ENCODE data around the gene C9orf153. TPM values are rescaled to one million over a fixed set of nuclear protein-coding genes. Genes with fewer than 3 reads are reported as not detected.

Gene C9orf153
- total RNA-seq, 1 experiment from 2014 or later, result 1.9 TPM

DNA sequence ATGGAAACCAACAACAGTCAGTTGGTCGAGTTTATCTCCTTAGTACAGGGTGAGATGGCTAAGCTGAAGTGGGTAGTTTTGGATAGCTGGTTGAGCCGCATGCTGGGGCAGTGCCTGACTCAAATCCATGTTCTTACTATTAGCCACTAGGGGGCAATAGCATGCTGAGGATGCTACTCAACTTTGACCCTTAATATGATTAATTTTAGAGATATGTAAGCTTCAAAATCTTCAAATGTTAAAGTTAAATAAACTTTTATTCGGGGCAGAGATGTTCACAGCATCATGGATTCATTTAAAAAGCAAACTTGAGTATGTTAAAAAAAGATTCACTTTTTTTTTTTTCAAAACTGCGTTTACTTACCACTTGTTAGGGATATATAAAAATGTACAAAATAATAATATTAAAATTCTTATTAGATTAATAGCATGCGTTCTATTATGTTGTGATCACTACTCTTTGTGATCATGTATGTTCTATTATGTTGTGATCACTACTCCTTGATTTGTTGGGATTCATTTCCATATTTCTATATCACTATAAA is 57.0 kb downstream of the C9orf153 start:
- no peaks in the 10 kb centered on the region for H3K79me2 ChIP-seq (ENCODE audit: low read length)
- ATAC-seq, result peak; percentile 82

DNA sequence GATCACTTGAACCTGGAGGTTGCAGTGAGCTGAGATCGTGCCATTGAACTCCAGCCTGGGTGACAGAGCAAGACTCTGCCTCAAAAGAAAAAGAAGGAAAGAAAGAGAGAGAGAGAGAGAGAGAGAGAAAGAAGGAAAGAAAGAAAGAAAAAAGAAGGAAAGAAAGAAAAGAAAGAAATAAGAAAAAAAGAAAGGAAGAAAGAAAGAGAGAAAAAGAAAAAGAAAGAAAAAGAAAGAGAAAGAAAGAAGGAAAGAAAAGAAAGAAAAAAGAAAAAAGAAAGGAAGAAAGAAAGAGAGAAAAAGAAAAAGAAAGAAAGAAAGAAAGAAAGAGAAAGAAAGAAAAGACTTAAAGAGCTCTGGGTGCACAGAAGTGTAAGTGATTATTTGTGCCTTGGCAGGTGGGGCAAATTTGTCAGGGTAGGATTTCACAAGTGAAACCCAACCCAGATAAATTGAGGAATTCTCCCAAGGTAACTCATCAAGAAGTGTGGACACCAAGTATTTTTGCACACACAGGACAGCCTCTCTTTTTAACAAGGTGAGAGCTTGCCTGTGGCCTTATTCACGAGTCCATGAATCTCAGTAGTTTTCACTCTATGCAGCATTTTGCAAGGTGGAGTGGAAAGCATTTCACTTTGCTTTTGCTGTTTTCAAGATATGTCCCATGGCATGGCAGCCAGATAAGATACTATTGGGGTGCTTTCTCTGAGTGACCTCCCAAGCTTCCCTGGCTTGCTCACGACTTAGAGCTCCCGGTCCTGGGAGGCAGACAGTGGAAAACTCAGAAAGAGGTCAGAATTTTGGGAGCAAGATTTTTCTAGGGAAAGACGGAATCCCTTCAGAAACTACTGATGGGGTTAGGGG is 57.8 kb downstream of the C9orf153 start:
- intact Hi-C loops (cut with micrococcal nuclease), result loop anchor here (1.0 to 10.0 kb wide), 2 partner anchors 38 to 153 kb away; partner anchors contain the start of gene TUT7
- TF ChIP-seq EZH2 (IDR thresholded peaks at IDR 0.05; ENCODE audit: low read length, unreplicated experiment) (no peak), EZH2phosphoT487 (IDR thresholded peaks at IDR 0.05; ENCODE audit: borderline replicate concordance, low read length) (no peak)
- TF ChIP-seq, protein P1, sequence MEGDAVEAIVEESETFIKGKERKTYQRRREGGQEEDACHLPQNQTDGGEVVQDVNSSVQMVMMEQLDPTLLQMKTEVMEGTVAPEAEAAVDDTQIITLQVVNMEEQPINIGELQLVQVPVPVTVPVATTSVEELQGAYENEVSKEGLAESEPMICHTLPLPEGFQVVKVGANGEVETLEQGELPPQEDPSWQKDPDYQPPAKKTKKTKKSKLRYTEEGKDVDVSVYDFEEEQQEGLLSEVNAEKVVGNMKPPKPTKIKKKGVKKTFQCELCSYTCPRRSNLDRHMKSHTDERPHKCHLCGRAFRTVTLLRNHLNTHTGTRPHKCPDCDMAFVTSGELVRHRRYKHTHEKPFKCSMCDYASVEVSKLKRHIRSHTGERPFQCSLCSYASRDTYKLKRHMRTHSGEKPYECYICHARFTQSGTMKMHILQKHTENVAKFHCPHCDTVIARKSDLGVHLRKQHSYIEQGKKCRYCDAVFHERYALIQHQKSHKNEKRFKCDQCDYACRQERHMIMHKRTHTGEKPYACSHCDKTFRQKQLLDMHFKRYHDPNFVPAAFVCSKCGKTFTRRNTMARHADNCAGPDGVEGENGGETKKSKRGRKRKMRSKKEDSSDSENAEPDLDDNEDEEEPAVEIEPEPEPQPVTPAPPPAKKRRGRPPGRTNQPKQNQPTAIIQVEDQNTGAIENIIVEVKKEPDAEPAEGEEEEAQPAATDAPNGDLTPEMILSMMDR (conservative IDR thresholded peaks at IDR 0.05; ENCODE audit: low read depth, low read length), result no peak
- Histone ChIP-seq H3K27ac (ENCODE audit: low read length) (no peak overlapping the region), H3K79me2 (ENCODE audit: low read length) (no peaks in the 10 kb centered on the region), H3K4me3 (ENCODE audit: low read length) (no peak overlapping the region), H3K27me3 (ENCODE audit: low read length) (no peaks in the 10 kb centered on the region), H3K9me2 (replicated peaks; ENCODE audit: low read length) (no peaks in the 10 kb centered on the region), H3K9me3 (ENCODE audit: low read length) (no peaks in the 10 kb centered on the region), H3K4me2 (ENCODE audit: low read length) (no peak overlapping the region), H3K4me1 (ENCODE audit: insufficient read depth, low read length) (no peaks in the 10 kb centered on the region), H3F3A (ENCODE audit: low read length, unreplicated experiment) (no peaks in the 10 kb centered on the region), H4K20me1 (ENCODE audit: low read length) (no peaks in the 10 kb centered on the region), H3K36me3 (ENCODE audit: low read depth, low read length) (no peaks in the 10 kb centered on the region), H2AFZ (ENCODE audit: low read length) (no peak overlapping the region), H3K9ac (ENCODE audit: low read length) (no peak overlapping the region)
- ATAC-seq, result no peak
- POLR2A ChIA-PET (ENCODE audit: unreplicated experiment), result no interaction called here
- no peak for DNase-seq
- BruUV-seq (replicated peaks), result no TSS peak
- CTCF ChIA-PET, result interaction anchor here (0.6 kb wide), 3 partner anchors 33 to 102 kb away, joined by 3 read pairs; no protein-coding TSS in a partner anchor

More for the DNA sequence above, 57.0 kb downstream of the C9orf153 start:
- H3K9ac ChIP-seq (ENCODE audit: low read length), result no peak overlapping the region
- DNase-seq, result peak; percentile 59
- H4K20me1 ChIP-seq (ENCODE audit: low read length), result no peaks in the 10 kb centered on the region
- no peak overlapping the region for H3K4me3 ChIP-seq (ENCODE audit: low read length)
- no peak overlapping the region for H3K4me2 ChIP-seq (ENCODE audit: low read length)
- H2AFZ ChIP-seq (ENCODE audit: low read length), result no peak overlapping the region
- H3K36me3 ChIP-seq (ENCODE audit: low read depth, low read length), result no peaks in the 10 kb centered on the region
- H3F3A ChIP-seq (ENCODE audit: low read length, unreplicated experiment), result no peaks in the 10 kb centered on the region
- no peak for TF ChIP-seq EZH2 (IDR thresholded peaks at IDR 0.05; ENCODE audit: low read length, unreplicated experiment)
- TF ChIP-seq, protein P1 (conservative IDR thresholded peaks at IDR 0.05; ENCODE audit: low read depth, low read length), result peak; percentile 76
- H3K27ac ChIP-seq (ENCODE audit: low read length), result no peak overlapping the region
- POLR2A ChIA-PET (ENCODE audit: unreplicated experiment), result no interaction called here
- intact Hi-C loops (cut with micrococcal nuclease), result loop anchor here (1.0 to 10.0 kb wide), 2 partner anchors 37 to 152 kb away; partner anchors contain the start of gene TUT7
- no TSS peak for BruUV-seq (replicated peaks)
- H3K27me3 ChIP-seq (ENCODE audit: low read length), result no peaks in the 10 kb centered on the region
- H3K9me3 ChIP-seq (ENCODE audit: low read length), result no peaks in the 10 kb centered on the region
- no peaks in the 10 kb centered on the region for H3K4me1 ChIP-seq (ENCODE audit: insufficient read depth, low read length)
- no peaks in the 10 kb centered on the region for H3K9me2 ChIP-seq (replicated peaks; ENCODE audit: low read length)
- CTCF ChIA-PET, result interaction anchor here (0.5 to 0.6 kb wide), 7 partner anchors 11 to 337 kb away, joined by 3 read pairs; no protein-coding TSS in a partner anchor

Measured in PC-3 (cell line).